Adipose tissue (tissue), 3 donors: ENCODE measurements around the gene SLC12A4. TPM values are rescaled to one million over a fixed set of nuclear protein-coding genes. Genes with fewer than 3 reads are reported as not detected.
A peak's percentile ranks its signal among the peaks of the same experiment; 100 is the strongest.
"Not testable (repeated sequence)": the region's sequence is repeated elsewhere in the genome, so short reads cannot be mapped to it uniquely, and the experiment has no call there.

ENCODE experiments used
- H3K27ac ChIP-seq: one replicate; pipeline ENCODE4 v1.5.1; 2013; ENCODE audit warnings: low read depth, low read length
- WGBS, 3 donors: extraction: QIAGEN DNeasy Blood & Tissue Kit; methylation state at CpG; one replicate each; pipeline ENCODE4 v1.1.7; 2013; 5-methylcytosine and 5-hydroxymethylcytosine counted together
- polyA plus RNA-seq, 3 donors: library from polyadenylated mRNA; stranded (reverse); fragments of 200-250 nt; gene quantifications; one replicate each; pipeline ENCODE4 v1.2.3, GENCODE V29; 2013
- donor health status: healthy with polysubstance abuse.
- donor health status: Bipolar disorder and iron deficiency.
- donor health status: healthy.

The SLC12A4 gene
- polyA plus RNA-seq = 10 to 100 TPM; 13.2 to 56.9 (median 44.4) TPM

GRCh38 chr16:67968400-67969253 is at the start of gene SLC12A4:
Gene SLC12A4 (minus strand): TSS chr16:67968637. CDS start chr16:67968553, 84 bp downstream.
- peak within 1 kb of the TSS; percentile 84 for H3K27ac ChIP-seq
- 0 to 2% (median 1%) methylated on average over 42 to 78 of the region's 78 CpGs for WGBS, 3 donors

GRCh38 chr16:68015681-68016080 is 47.2 kb upstream of the SLC12A4 start, which contains the start of gene DPEP2NB:
Gene DPEP2NB (minus strand): TSS chr16:68015911. CDS start chr16:68015770, 141 bp downstream.
- 72 to 90% (median 84%) methylated on average over 5 of the region's 5 CpGs for WGBS, 3 donors

GRCh38 chr16:68013440-68013839 is 45.0 kb upstream of the SLC12A4 start:
- WGBS, 3 donors = 32 to 59% (median 39%) methylated on average over 1 of the region's 1 CpG

More at GRCh38 chr16:68015681-68016080, 47.2 kb upstream of the SLC12A4 start, which contains the start of gene DPEP2NB:
- H3K27ac ChIP-seq = no peak within 1 kb of the TSS

GRCh38 chr16:68009872-68010271 is 41.4 kb upstream of the SLC12A4 start:
- H3K27ac ChIP-seq = not testable (repeated sequence)
- 74 to 84% (median 76%) methylated on average over 4 of the region's 4 CpGs for WGBS, 3 donors

More at GRCh38 chr16:68013440-68013839, 45.0 kb upstream of the SLC12A4 start:
- no peak overlapping the region for H3K27ac ChIP-seq

- 60 to 72% (median 71%) methylated on average over 9 of the region's 9 CpGs for whole genome bisulfite sequencing, 3 donors
- no peak overlapping the region for H3K27ac ChIP-seq
Observed at GRCh38 chr16:68009157-68009735, 40.8 kb upstream of the SLC12A4 start.

GRCh38 chr16:68005786-68006286 is 37.4 kb upstream of the SLC12A4 start:
- WGBS, 3 donors = 33 to 49% (median 35%) methylated on average over 6 of the region's 6 CpGs
- no peak overlapping the region for H3K27ac ChIP-seq

- WGBS, 3 donors = 83 to 87% (median 85%) methylated on average over 9 of the region's 9 CpGs
- no peak overlapping the region for H3K27ac ChIP-seq
Observed at GRCh38 chr16:68005211-68005610, 36.8 kb upstream of the SLC12A4 start.

- no peak overlapping the region for H3K27ac ChIP-seq
- WGBS, 3 donors = 72 to 90% (median 86%) methylated on average over 4 of the region's 4 CpGs
Observed at GRCh38 chr16:68003031-68003430, 34.6 kb upstream of the SLC12A4 start.

- no peak overlapping the region for H3K27ac ChIP-seq
- 32 to 39% (median 36%) methylated on average over 3 of the region's 3 CpGs for WGBS, 3 donors
Observed at GRCh38 chr16:68000450-68000849, 32.0 kb upstream of the SLC12A4 start.

- WGBS, 3 donors = 44 to 72% (median 45%) methylated on average over 2 of the region's 2 CpGs
- H3K27ac ChIP-seq = no peak overlapping the region
Observed at GRCh38 chr16:67999985-68000384, 31.5 kb upstream of the SLC12A4 start.

- not testable (repeated sequence) for H3K27ac ChIP-seq
- WGBS, 3 donors = 48 to 57% (median 53%) methylated on average over 18 of the region's 18 CpGs
Observed at GRCh38 chr16:67998779-67999688, 30.6 kb upstream of the SLC12A4 start, which contains the start of gene DPEP2. Gene DPEP2 (minus strand): TSS chr16:67999484. CDS start chr16:67993212, 6,272 bp downstream.

GRCh38 chr16:67998231-67998778 is 29.9 kb upstream of the SLC12A4 start:
- WGBS, 3 donors = 92 to 95% (median 93%) methylated on average over 36 of the region's 36 CpGs
- not testable (repeated sequence) for H3K27ac ChIP-seq

- 84 to 94% (median 86%) methylated on average over 5 of the region's 5 CpGs for WGBS, 3 donors
- no peak overlapping the region for H3K27ac ChIP-seq
Observed at GRCh38 chr16:67996666-67997065, 28.2 kb upstream of the SLC12A4 start.

GRCh38 chr16:67995423-67995822 is 27.0 kb upstream of the SLC12A4 start:
- 66 to 75% (median 69%) methylated on average over 5 of the region's 5 CpGs for WGBS, 3 donors
- H3K27ac ChIP-seq = no peak overlapping the region

- H3K27ac ChIP-seq = not testable (repeated sequence)
Observed at GRCh38 chr16:67994040-67994408, 25.6 kb upstream of the SLC12A4 start.

GRCh38 chr16:67993207-67994039 is 25.0 kb upstream of the SLC12A4 start:
- 7 to 14% (median 14%) methylated on average over 24 to 39 of the region's 39 CpGs for WGBS, 3 donors

More at GRCh38 chr16:67994040-67994408, 25.6 kb upstream of the SLC12A4 start:
- WGBS, 3 donors = 28 to 77% (median 43%) methylated on average over 2 to 5 of the region's 6 CpGs

GRCh38 chr16:67992661-67993206 is 24.3 kb upstream of the SLC12A4 start:
- 60 to 80% (median 79%) methylated on average over 20 of the region's 20 CpGs for WGBS, 3 donors
- no peak overlapping the region for H3K27ac ChIP-seq

More at GRCh38 chr16:67993207-67994039, 25.0 kb upstream of the SLC12A4 start:
- H3K27ac ChIP-seq = no peak overlapping the region
